Stimulated activated naive CD8-positive, alpha-beta T cell treated with anti-CD3 and anti-CD28 coated beads, Interleukin-15, amount 100 ng/mL, for 72 hours (primary cell): Measurements from ENCODE around the gene RHOA.
"Not testable (repeated sequence)": the region's sequence is repeated elsewhere in the genome, so short reads cannot be mapped to it uniquely, and the experiment has no call there.

Source experiments
- ATAC-seq: fragments of 150-1000 bp; cut with Tn5 transposase; 2 replicates; pipeline ENCODE4 v1.10.0; 2021; ENCODE audit warnings: mild to moderate bottlenecking, moderate library complexity
- DNase-seq, 2 donors: peaks; one replicate each; pipeline ENCODE4 v3.0.0; 2021 to 2022
- H3K27ac Mint-ChIP-seq, 2 donors: one replicate each; pipeline ENCODE4 v1.8.0; 2022; ENCODE audit warnings: mild to moderate bottlenecking in 2 of 2, mixed read lengths in 2 of 2, moderate library complexity in 2 of 2
- H3K27me3 Mint-ChIP-seq: one replicate; pipeline ENCODE4 v1.8.0; 2022; ENCODE audit warnings: mixed read lengths
- H3K4me1 Mint-ChIP-seq: one replicate; pipeline ENCODE4 v1.8.0; 2022; ENCODE audit warnings: mild to moderate bottlenecking, mixed read lengths
- H3K4me3 Mint-ChIP-seq, 2 donors: one replicate each; pipeline ENCODE4 v1.8.0; 2022; ENCODE audit warnings: mild to moderate bottlenecking in 2 of 2, mixed read lengths in 2 of 2, moderate library complexity in 1 of 2
- H3K9me3 Mint-ChIP-seq, 2 donors: one replicate each; pipeline ENCODE4 v1.8.0; 2022; ENCODE audit warnings: mixed read lengths in 2 of 2

Gene RHOA

DNA sequence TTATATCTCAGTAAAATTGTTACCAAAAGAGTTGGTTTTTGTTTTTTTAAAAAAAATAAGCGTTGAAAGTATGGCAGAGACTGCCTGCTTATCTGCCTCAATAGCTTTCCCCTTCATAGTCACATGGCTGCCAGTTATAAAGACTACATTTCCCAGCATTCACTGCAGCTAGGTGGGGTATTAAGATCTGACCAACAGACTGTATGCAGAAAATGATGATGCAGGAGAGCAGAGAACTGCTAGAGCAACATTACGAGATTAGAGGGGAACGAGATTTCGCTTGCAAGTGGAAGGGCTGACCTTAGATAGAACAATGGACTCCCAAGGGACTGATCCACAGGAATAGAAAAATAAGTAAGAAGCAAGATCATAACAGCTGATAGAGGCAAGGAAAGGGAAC, 14.3 kb downstream of the RHOA start:
- DNase-seq (no peak), ATAC-seq (peak; percentile 64)
- H3K4me1 Mint-ChIP-seq, result peaks cover 82% of the 10 kb centered on the region

GRCh38 chr3:49391310-49391709, 20.5 kb downstream of the RHOA start:
- not testable (repeated sequence) for ATAC-seq, H3K9me3 Mint-ChIP-seq, H3K4me3 Mint-ChIP-seq, H3K27me3 Mint-ChIP-seq, H3K27ac Mint-ChIP-seq, DNase-seq
- H3K4me1 Mint-ChIP-seq, result peaks cover 62% of the 10 kb centered on the region

More for the DNA sequence above, 14.3 kb downstream of the RHOA start:
- no peaks in the 10 kb centered on the region for H3K27me3 Mint-ChIP-seq
- no peaks in the 10 kb centered on the region for H3K9me3 Mint-ChIP-seq
- H3K27ac Mint-ChIP-seq, result peak overlapping the region in 1 of 2 donors; percentile 13
- no peak overlapping the region for H3K4me3 Mint-ChIP-seq

DNA sequence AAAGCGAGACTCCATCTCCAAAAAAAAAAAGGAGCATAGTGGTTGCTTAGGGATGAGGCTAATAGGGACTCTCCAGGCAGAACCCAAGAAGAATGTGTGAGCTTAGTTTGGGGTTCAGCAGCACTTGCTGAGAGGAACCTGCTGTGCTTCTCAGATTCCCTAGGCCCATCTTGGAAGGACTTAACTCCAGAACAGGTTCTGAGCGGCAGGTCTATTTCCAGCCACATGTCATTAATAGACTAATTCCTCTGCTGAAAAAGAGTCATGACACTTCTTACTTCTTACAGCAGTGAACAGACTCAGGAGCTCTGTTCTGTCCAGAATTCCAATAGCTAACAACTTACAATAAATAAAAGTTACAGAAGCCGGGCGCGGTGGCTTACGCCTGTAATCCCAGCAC, 22.5 kb downstream of the RHOA start:
- Mint-ChIP-seq H3K4me3 (no peak overlapping the region), H3K4me1 (peaks cover 58% of the 10 kb centered on the region), H3K9me3 (no peaks in the 10 kb centered on the region), H3K27ac (no peak overlapping the region), H3K27me3 (no peaks in the 10 kb centered on the region)
- ATAC-seq (no peak), DNase-seq (no peak)

DNA sequence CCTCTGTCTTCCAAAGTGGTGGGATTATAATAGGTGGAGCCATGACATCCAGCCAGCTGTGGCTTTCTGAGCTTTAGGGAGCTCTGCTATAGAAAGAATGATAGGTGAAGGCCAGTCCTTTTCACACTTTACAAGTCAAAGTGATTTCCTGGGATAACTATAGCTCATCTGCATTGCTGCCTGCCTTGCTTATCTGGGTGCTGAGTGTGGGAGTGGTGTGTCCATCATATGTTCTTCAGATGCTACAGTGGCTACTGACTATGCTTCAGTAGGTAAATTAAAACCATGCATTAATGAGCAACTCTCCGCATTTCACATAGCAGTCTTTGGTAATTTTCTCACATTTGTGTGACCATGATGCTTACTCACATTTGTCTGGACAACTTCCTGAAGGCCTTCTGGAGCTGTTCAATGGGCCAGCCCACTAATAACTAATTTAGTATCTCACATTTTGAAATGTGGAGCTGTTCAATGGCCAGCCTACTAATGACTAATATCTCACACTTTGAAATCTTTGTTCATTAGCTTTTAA, 23.4 kb downstream of the RHOA start:
- Mint-ChIP-seq H3K27ac (peak overlapping the region in 1 of 2 donors; percentile 34), H3K27me3 (no peaks in the 10 kb centered on the region), H3K4me3 (no peak overlapping the region), H3K4me1 (peaks cover 60% of the 10 kb centered on the region), H3K9me3 (no peaks in the 10 kb centered on the region)
- ATAC-seq, result no peak
- no peak for DNase-seq

GRCh38 chr3:49387721-49388120, 24.1 kb downstream of the RHOA start:
- Mint-ChIP-seq H3K4me1 (peaks cover 59% of the 10 kb centered on the region), H3K27me3 (no peaks in the 10 kb centered on the region), H3K4me3 (no peak overlapping the region), H3K27ac (peak overlapping the region in 1 of 2 donors; percentile 34), H3K9me3 (no peaks in the 10 kb centered on the region)
- DNase-seq (no peak), ATAC-seq (no peak)

- H3K4me3 Mint-ChIP-seq, result no peak overlapping the region
- H3K27ac Mint-ChIP-seq, result no peak overlapping the region
- H3K4me1 Mint-ChIP-seq, result peaks cover 58% of the 10 kb centered on the region
- H3K9me3 Mint-ChIP-seq, result no peaks in the 10 kb centered on the region
- no peaks in the 10 kb centered on the region for H3K27me3 Mint-ChIP-seq
- no peak for DNase-seq
- no peak for ATAC-seq
Measured at GRCh38 chr3:49386056-49386756, 25.6 kb downstream of the RHOA start.

GRCh38 chr3:49385617-49386016, 26.2 kb downstream of the RHOA start:
- Mint-ChIP-seq H3K27me3 (no peaks in the 10 kb centered on the region), H3K4me3 (no peak overlapping the region), H3K4me1 (peaks cover 58% of the 10 kb centered on the region), H3K27ac (no peak overlapping the region), H3K9me3 (no peaks in the 10 kb centered on the region)
- ATAC-seq (no peak), DNase-seq (no peak)

GRCh38 chr3:49383387-49383786, 28.4 kb downstream of the RHOA start:
- Mint-ChIP-seq H3K27ac (peak overlapping the region in 1 of 2 donors; percentile 24), H3K4me1 (peaks cover 69% of the 10 kb centered on the region), H3K4me3 (no peak overlapping the region), H3K9me3 (no peaks in the 10 kb centered on the region), H3K27me3 (no peaks in the 10 kb centered on the region)
- ATAC-seq (no peak), DNase-seq (no peak)

- Mint-ChIP-seq H3K9me3 (no peaks in the 10 kb centered on the region), H3K4me1 (peaks cover 52% of the 10 kb centered on the region), H3K27ac (peak overlapping the region; percentile 35 to 96), H3K4me3 (peak overlapping the region; percentile 55 to 61), H3K27me3 (no peaks in the 10 kb centered on the region)
- ATAC-seq, result no peak
- no peak for DNase-seq
Measured at GRCh38 chr3:49378249-49378895, 33.4 kb downstream of the RHOA start.

GRCh38 chr3:49377483-49377882, 34.3 kb downstream of the RHOA start:
- Mint-ChIP-seq H3K27ac (peak overlapping the region; percentile 88 to 96), H3K27me3 (no peaks in the 10 kb centered on the region), H3K4me1 (peaks cover 50% of the 10 kb centered on the region), H3K4me3 (peak overlapping the region; percentile 39 to 42), H3K9me3 (no peaks in the 10 kb centered on the region)
- ATAC-seq (peak; percentile 99), DNase-seq (peak; percentile 60 to 84)

- no peak overlapping the region for H3K4me3 Mint-ChIP-seq
- peaks cover 31% of the 10 kb centered on the region for H3K4me1 Mint-ChIP-seq
- ATAC-seq (no peak), DNase-seq (no peak)
- H3K9me3 Mint-ChIP-seq, result no peaks in the 10 kb centered on the region
- H3K27ac Mint-ChIP-seq, result no peak overlapping the region
- H3K27me3 Mint-ChIP-seq, result no peaks in the 10 kb centered on the region
Measured at GRCh38 chr3:49371946-49372345, 39.8 kb downstream of the RHOA start.

GRCh38 chr3:49370585-49371290, 41.0 kb downstream of the RHOA start:
- H3K27ac Mint-ChIP-seq, result peak overlapping the region in 1 of 2 donors; percentile 59
- ATAC-seq (no peak), DNase-seq (no peak)
- H3K9me3 Mint-ChIP-seq, result no peaks in the 10 kb centered on the region
- no peaks in the 10 kb centered on the region for H3K27me3 Mint-ChIP-seq
- H3K4me3 Mint-ChIP-seq, result no peak overlapping the region
- H3K4me1 Mint-ChIP-seq, result peaks cover 25% of the 10 kb centered on the region

GRCh38 chr3:49362561-49362960, 49.2 kb downstream of the RHOA start:
- H3K27me3 Mint-ChIP-seq, result no peaks in the 10 kb centered on the region
- no peak overlapping the region for H3K4me3 Mint-ChIP-seq
- H3K27ac Mint-ChIP-seq, result peak overlapping the region in 1 of 2 donors; percentile 96
- H3K9me3 Mint-ChIP-seq, result no peaks in the 10 kb centered on the region
- no peak for ATAC-seq
- peaks cover 40% of the 10 kb centered on the region for H3K4me1 Mint-ChIP-seq
- DNase-seq, result no peak

GRCh38 chr3:49359623-49360022, 52.2 kb downstream of the RHOA start:
- H3K27ac Mint-ChIP-seq, result no peak overlapping the region
- no peak for DNase-seq

GRCh38 chr3:49358884-49359225, 52.9 kb downstream of the RHOA start:
- H3K4me1 Mint-ChIP-seq, result peaks cover 52% of the 10 kb centered on the region

More at GRCh38 chr3:49359623-49360022, 52.2 kb downstream of the RHOA start:
- Mint-ChIP-seq H3K4me3 (peak overlapping the region; percentile 91 to 92), H3K4me1 (peaks cover 57% of the 10 kb centered on the region), H3K27me3 (no peaks in the 10 kb centered on the region), H3K9me3 (no peaks in the 10 kb centered on the region)
- ATAC-seq, result no peak

More at GRCh38 chr3:49358884-49359225, 52.9 kb downstream of the RHOA start:
- ATAC-seq (peak; percentile 39), DNase-seq (no peak)
- peak overlapping the region; percentile 91 to 92 for H3K4me3 Mint-ChIP-seq
- H3K27ac Mint-ChIP-seq, result peak overlapping the region; percentile 76 to 91
- no peaks in the 10 kb centered on the region for H3K9me3 Mint-ChIP-seq
- H3K27me3 Mint-ChIP-seq, result no peaks in the 10 kb centered on the region
